A673 (cell line): ENCODE measurements around the gene ARCN1. TPM values are rescaled to one million over a fixed set of nuclear protein-coding genes. Genes with fewer than 3 reads are reported as not detected.

Experiments
- BruUV-seq: library from RNA; stranded (reverse); fragments of 400-500 nt; replicated peaks from 2 replicates; lab custom pipeline; 2021; lab: Mats Ljungman, UMichigan
- CTCF ChIA-PET: fragments of 300-600 bp; sonication (Branson Sonifier 250); formaldehyde crosslinking; loops from one replicate; lab custom pipeline; 2022; ENCODE audit warnings: antibody characterized with exemption; lab: Charles Lee
- POLR2A ChIA-PET: fragments of 300-600 bp; sonication (Branson Sonifier 250); formaldehyde crosslinking; loops from one replicate; lab custom pipeline; 2022; ENCODE audit warnings: antibody characterized with exemption; ENCODE audit not compliant: low non-redundant PET; lab: Charles Lee
- DNase-seq: peaks from one replicate; pipeline ENCODE4 v3.0.0-alpha.2; 2015; ENCODE audit warnings: low spot score
- H3K27ac ChIP-seq: fragments of 200-600 bp; sonication (generic); 2 replicates; pipeline ENCODE4 v1.5.1; 2016; ENCODE audit warnings: mixed run types, low read depth, mild to moderate bottlenecking, mixed read lengths, antibody characterized with exemption, low read length; ENCODE audit not compliant: poor library complexity, severe bottlenecking
- H3K27me3 ChIP-seq: fragments of 200-600 bp; sonication (generic); replicated peaks from 2 replicates; pipeline ENCODE4 v1.6.1; 2017; ENCODE audit warnings: mixed run types, low read depth, mild to moderate bottlenecking, mixed read lengths, antibody characterized with exemption, low read length; ENCODE audit not compliant: insufficient read depth, poor library complexity
- H3K36me3 ChIP-seq: fragments of 200-600 bp; sonication (generic); 2 replicates; pipeline ENCODE4 v1.6.1; 2016; ENCODE audit warnings: mixed run types, mild to moderate bottlenecking, mixed read lengths, antibody characterized with exemption, low read length; ENCODE audit not compliant: insufficient read depth, poor library complexity, severe bottlenecking
- H3K4me1 ChIP-seq: fragments of 200-600 bp; sonication (generic); 2 replicates; pipeline ENCODE4 v1.6.1; 2017; ENCODE audit warnings: mixed run types, mild to moderate bottlenecking, mixed read lengths, antibody characterized with exemption, low read length; ENCODE audit not compliant: insufficient read depth, poor library complexity, severe bottlenecking
- H3K4me3 ChIP-seq: fragments of 200-600 bp; sonication (generic); 2 replicates; pipeline ENCODE4 v1.5.1; 2016; ENCODE audit warnings: low read depth, mixed run types, mild to moderate bottlenecking, mixed read lengths, low read length; ENCODE audit not compliant: poor library complexity, severe bottlenecking
- H3K9me3 ChIP-seq: fragments of 200-600 bp; sonication (generic); 2 replicates; pipeline ENCODE4 v1.6.1; 2016; ENCODE audit warnings: mixed run types, low read depth, mild to moderate bottlenecking, mixed read lengths, antibody characterized with exemption, low read length; ENCODE audit not compliant: poor library complexity, severe bottlenecking
- EZH2 ChIP-seq: fragments of 200-600 bp; sonication (generic); IDR thresholded peaks from 2 replicates; pipeline ENCODE4 v1.6.1; 2017; ENCODE audit warnings: borderline replicate concordance, low read depth, mild to moderate bottlenecking, mixed read lengths, antibody characterized with exemption, low read length; ENCODE audit not compliant: poor library complexity, severe bottlenecking
- intact Hi-C: fragments of 100-400 bp; cut with micrococcal nuclease; formaldehyde crosslinking; loops from one replicate; pipeline ENCODE4 v1.10.0; 2022; ENCODE audit not compliant: unreplicated experiment
- total RNA-seq: library from RNA; stranded (reverse); gene quantifications from 2 replicates; pipeline ENCODE4 v1.2.3, GENCODE V29; 2021
- TF ChIP-seq, protein P1 (sequence below): fragments of 300-800, 200-600 bp; sonication (generic); conservative IDR thresholded peaks from 2 replicates; pipeline ENCODE4 v1.5.1; 2017; ENCODE audit warnings: low read depth, mild to moderate bottlenecking, antibody characterized with exemption, low read length, moderate library complexity, mixed read lengths

Gene ARCN1
- total RNA-seq, 1 experiment from 2014 or later, result 220 TPM

GRCh38 chr11:118544647-118545010 is 27.6 kb upstream of the ARCN1 start:
- DNase-seq, result no peak
- Histone ChIP-seq H3K27ac (no peak overlapping the region), H3K27me3 (no peaks in the 10 kb centered on the region), H3K36me3 (no peaks in the 10 kb centered on the region), H3K4me3 (no peak overlapping the region), H3K9me3 (no peaks in the 10 kb centered on the region), H3K4me1 (no peaks in the 10 kb centered on the region)
- BruUV-seq, result no TSS peak
- POLR2A ChIA-PET, result interaction anchor here (0.9 kb wide), 1 partner anchor 9 kb away, joined by 3 read pairs; no protein-coding TSS in a partner anchor
- TF ChIP-seq, protein P1, sequence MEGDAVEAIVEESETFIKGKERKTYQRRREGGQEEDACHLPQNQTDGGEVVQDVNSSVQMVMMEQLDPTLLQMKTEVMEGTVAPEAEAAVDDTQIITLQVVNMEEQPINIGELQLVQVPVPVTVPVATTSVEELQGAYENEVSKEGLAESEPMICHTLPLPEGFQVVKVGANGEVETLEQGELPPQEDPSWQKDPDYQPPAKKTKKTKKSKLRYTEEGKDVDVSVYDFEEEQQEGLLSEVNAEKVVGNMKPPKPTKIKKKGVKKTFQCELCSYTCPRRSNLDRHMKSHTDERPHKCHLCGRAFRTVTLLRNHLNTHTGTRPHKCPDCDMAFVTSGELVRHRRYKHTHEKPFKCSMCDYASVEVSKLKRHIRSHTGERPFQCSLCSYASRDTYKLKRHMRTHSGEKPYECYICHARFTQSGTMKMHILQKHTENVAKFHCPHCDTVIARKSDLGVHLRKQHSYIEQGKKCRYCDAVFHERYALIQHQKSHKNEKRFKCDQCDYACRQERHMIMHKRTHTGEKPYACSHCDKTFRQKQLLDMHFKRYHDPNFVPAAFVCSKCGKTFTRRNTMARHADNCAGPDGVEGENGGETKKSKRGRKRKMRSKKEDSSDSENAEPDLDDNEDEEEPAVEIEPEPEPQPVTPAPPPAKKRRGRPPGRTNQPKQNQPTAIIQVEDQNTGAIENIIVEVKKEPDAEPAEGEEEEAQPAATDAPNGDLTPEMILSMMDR, result no peak
- no peak for TF ChIP-seq EZH2
- intact Hi-C loops, result no loop called here
- CTCF ChIA-PET, result no interaction called here

- no peak overlapping the region for H3K4me3 ChIP-seq
- no peaks in the 10 kb centered on the region for H3K4me1 ChIP-seq
- no peak overlapping the region for H3K27ac ChIP-seq
- H3K9me3 ChIP-seq, result no peaks in the 10 kb centered on the region
- no TSS peak for BruUV-seq
- no peaks in the 10 kb centered on the region for H3K27me3 ChIP-seq
- intact Hi-C loops, result no loop called here
- ChIA-PET POLR2A (no interaction called here), CTCF (no interaction called here)
- no peak for DNase-seq
- peaks cover 3% of the 10 kb centered on the region for H3K36me3 ChIP-seq
- TF ChIP-seq, protein P1, result no peak
- no peak for TF ChIP-seq EZH2
These were observed 26.7 kb upstream of the ARCN1 start for GRCh38 chr11:118545533-118545932.

DNA sequence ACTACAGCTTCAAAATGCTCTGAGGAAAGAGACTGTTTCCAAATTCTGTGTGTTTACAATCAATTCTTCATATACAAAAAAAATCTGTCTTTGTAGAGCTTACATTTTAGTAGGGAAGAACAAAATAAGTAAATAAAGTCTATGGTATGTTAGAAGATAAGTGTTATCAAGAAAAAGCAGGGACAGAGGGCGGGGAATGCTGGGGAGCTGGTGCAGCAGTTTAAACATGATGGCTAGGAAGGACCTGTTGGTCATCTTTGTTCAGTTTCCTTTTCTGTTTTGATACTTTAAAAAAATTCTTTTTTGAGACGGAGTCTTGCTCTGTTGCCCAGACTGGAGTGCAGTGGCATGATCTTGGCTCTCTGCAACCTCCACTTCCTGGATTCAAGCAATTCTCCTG is 25.1 kb upstream of the ARCN1 start:
- no peak for DNase-seq
- CTCF ChIA-PET, result interaction anchor here (0.6 kb wide), 1 partner anchor 48 kb away, joined by 5 read pairs; no protein-coding TSS in a partner anchor
- Histone ChIP-seq H3K9me3 (no peaks in the 10 kb centered on the region), H3K4me3 (no peak overlapping the region), H3K27ac (no peak overlapping the region), H3K4me1 (no peaks in the 10 kb centered on the region), H3K27me3 (no peaks in the 10 kb centered on the region), H3K36me3 (peaks cover 12% of the 10 kb centered on the region)
- POLR2A ChIA-PET, result interaction anchor here (0.6 kb wide), 1 partner anchor 23 kb away, joined by 4 read pairs; no protein-coding TSS in a partner anchor
- intact Hi-C loops, result no loop called here
- no TSS peak for BruUV-seq
- TF ChIP-seq, protein P1, result no peak
- TF ChIP-seq EZH2, result no peak
